CD4-positive, CD25-positive, alpha-beta regulatory T cell (primary cell): Measurements from ENCODE around the gene SLC4A7. TPM values are rescaled to one million over a fixed set of nuclear protein-coding genes. Genes with fewer than 3 reads are reported as not detected.

Experiments
- ATAC-seq, 2 donors: fragments of 150-1000 bp; cut with Tn5 transposase; one replicate each; pipeline ENCODE4 v1.10.0; 2021; ENCODE audit warnings: low read depth in 2 of 2, moderate number of reproducible peaks in 2 of 2, moderate library complexity in 1 of 2
- DNase-seq, 3 donors: peaks; one replicate each; pipeline versions ENCODE4 v3.0.0 to v3.0.0-alpha.2; 2012 to 2022; ENCODE audit warnings: mixed read lengths in 1 of 3
- H3K27ac ChIP-seq: one replicate; pipeline ENCODE4 v1.7.0; 2013; ENCODE audit warnings: mild to moderate bottlenecking, low read length; ENCODE audit not compliant: insufficient read depth, poor library complexity, severe bottlenecking
- H3K27me3 ChIP-seq: one replicate; pipeline ENCODE4 v1.7.0; 2013; ENCODE audit warnings: low read length; ENCODE audit not compliant: control insufficient read depth, insufficient read depth
- H3K36me3 ChIP-seq: one replicate; pipeline ENCODE4 v1.7.0; 2013; ENCODE audit warnings: mild to moderate bottlenecking, low read length, moderate library complexity; ENCODE audit not compliant: control insufficient read depth, insufficient read depth
- H3K4me1 ChIP-seq: 2 replicates; pipeline ENCODE4 v1.7.0; 2013; ENCODE audit warnings: mild to moderate bottlenecking, low read length; ENCODE audit not compliant: insufficient read depth, control insufficient read depth, poor library complexity, severe bottlenecking
- H3K4me3 ChIP-seq: one replicate; pipeline ENCODE4 v1.7.0; 2013; ENCODE audit warnings: low read depth, mild to moderate bottlenecking, low read length, moderate library complexity
- H3K9me3 ChIP-seq, 2 experiments: 1 replicate in 1 of 2; 2 replicates in 1 of 2; pipeline ENCODE4 v1.7.0; 2013; ENCODE audit warnings: low read length in 2 of 2, mild to moderate bottlenecking in 1 of 2, moderate library complexity in 1 of 2; ENCODE audit not compliant: control insufficient read depth in 2 of 2
- H3K27ac Mint-ChIP-seq, 3 donors: one replicate each; pipeline ENCODE4 v1.8.0; 2020 to 2022; ENCODE audit warnings: mild to moderate bottlenecking in 3 of 3, mixed read lengths in 3 of 3, moderate library complexity in 2 of 3
- H3K27me3 Mint-ChIP-seq: one replicate; pipeline ENCODE4 v1.8.0; 2022; ENCODE audit warnings: mild to moderate bottlenecking, mixed read lengths
- H3K36me3 Mint-ChIP-seq: one replicate; pipeline ENCODE4 v1.8.0; 2020; ENCODE audit warnings: mixed read lengths
- H3K4me1 Mint-ChIP-seq, 4 donors: one replicate each; pipeline ENCODE4 v1.8.0; 2020 to 2022; ENCODE audit warnings: mixed read lengths in 4 of 4, mild to moderate bottlenecking in 1 of 4
- H3K4me3 Mint-ChIP-seq, 4 donors: one replicate each; pipeline ENCODE4 v1.8.0; 2020 to 2022; ENCODE audit warnings: mild to moderate bottlenecking in 4 of 4, mixed read lengths in 4 of 4, moderate library complexity in 3 of 4
- H3K9me3 Mint-ChIP-seq, 7 donors: one replicate each; pipeline ENCODE4 v1.8.0; 2020 to 2022; ENCODE audit warnings: mixed read lengths in 7 of 7, mild to moderate bottlenecking in 3 of 7, moderate library complexity in 2 of 7
- polyA plus RNA-seq, 4 donors: library from polyadenylated mRNA; unstranded; fragments of 300-500 nt; fragmentation: Illumina TruSeq; gene quantifications; one replicate each; pipeline ENCODE4 v1.2.3, GENCODE V29; 2021
- total RNA-seq: library from RNA; stranded (reverse); gene quantifications from one replicate; pipeline ENCODE4 v1.2.3, GENCODE V29; 2022

Gene SLC4A7
- total and polyA plus RNA-seq, 5 donors from 2014 or later, result 25.2 to 103 (median 28.7) TPM

- Mint-ChIP-seq H3K4me1 (peaks cover 0 to 12% (median 0%) of the 10 kb centered on the region in 4 donors), H3K27me3 (no peaks in the 10 kb centered on the region), H3K9me3 (no peaks in the 10 kb centered on the region), H3K4me3 (no peak overlapping the region), H3K36me3 (no peaks in the 10 kb centered on the region), H3K27ac (no peak overlapping the region)
- Histone ChIP-seq H3K4me3 (no peak overlapping the region), H3K9me3 (no peaks in the 10 kb centered on the region), H3K27ac (no peak overlapping the region), H3K36me3 (no peaks in the 10 kb centered on the region), H3K4me1 (peaks cover 4% of the 10 kb centered on the region), H3K27me3 (no peaks in the 10 kb centered on the region)
- DNase-seq (no peak), ATAC-seq (no peak)
Observed at GRCh38 chr3:27521179-27521871, 37.1 kb upstream of the SLC4A7 start.

DNA sequence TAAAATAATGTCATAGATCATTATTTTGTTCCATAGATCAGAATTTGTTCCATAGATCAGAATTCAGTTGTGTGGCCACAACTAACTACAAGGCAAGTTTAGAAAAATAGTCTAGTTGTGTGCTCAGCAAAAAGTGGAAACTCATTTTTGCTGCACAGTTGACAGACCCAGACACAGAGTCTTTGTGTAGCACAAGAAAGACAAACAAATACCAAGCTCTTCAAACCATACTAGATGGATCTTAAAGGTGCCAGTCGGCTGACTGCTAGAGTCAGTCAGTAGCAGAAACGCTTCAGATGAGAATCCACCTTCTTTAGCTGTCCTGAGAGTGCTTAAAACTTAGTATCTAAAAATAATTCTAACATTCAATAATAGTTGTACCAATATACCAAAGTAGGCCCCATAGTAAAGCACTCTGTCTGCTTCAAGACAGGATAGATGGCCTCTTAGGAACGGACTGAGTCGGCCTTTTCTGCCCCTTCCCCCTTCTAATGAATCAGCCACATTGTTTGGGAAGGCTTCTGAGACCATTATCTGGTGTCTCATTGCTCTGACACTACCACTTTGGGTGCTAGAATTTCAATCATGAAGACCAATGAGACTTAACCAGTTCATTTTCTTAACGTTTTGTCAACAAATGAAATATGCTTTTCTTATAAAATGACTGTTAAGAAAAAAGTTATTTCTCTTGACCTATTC is 27.7 kb upstream of the SLC4A7 start:
- Mint-ChIP-seq H3K4me1 (peaks cover 0 to 3% (median under 1%) of the 10 kb centered on the region in 4 donors), H3K27ac (no peak overlapping the region)
- no peak for ATAC-seq

DNA sequence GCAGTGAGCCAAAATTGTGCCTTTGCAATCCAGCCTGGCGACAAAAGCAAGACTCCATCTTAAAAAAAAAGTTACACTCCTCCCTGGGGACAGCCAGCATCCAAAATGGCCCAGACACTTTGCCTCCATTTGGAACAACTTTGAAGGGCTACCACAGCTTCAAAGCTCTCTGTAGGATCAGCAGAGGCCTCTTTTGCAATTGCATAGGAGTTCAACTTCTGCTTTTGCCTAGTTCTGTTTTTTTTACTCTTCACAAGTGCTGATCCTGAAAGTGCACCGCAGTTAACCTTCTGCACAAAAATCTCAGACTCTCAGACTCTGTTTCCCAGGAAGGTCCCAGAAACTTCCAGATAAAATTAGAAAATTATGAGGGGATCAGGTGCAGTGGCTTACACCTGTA is 25.2 kb upstream of the SLC4A7 start:
- ATAC-seq (no peak), DNase-seq (no peak)
- Histone ChIP-seq H3K9me3 (no peaks in the 10 kb centered on the region), H3K4me1 (no peaks in the 10 kb centered on the region), H3K36me3 (no peaks in the 10 kb centered on the region), H3K4me3 (no peak overlapping the region), H3K27me3 (no peaks in the 10 kb centered on the region), H3K27ac (no peak overlapping the region)
- Mint-ChIP-seq H3K27me3 (peaks cover 3% of the 10 kb centered on the region), H3K27ac (no peak overlapping the region), H3K4me3 (no peak overlapping the region), H3K36me3 (no peaks in the 10 kb centered on the region), H3K4me1 (peaks cover 0 to 9% (median under 1%) of the 10 kb centered on the region in 4 donors), H3K9me3 (peaks cover 0 to 1% (median 0%) of the 10 kb centered on the region in 7 donors)

More for the DNA sequence above, 27.7 kb upstream of the SLC4A7 start:
- H3K36me3 ChIP-seq, result no peaks in the 10 kb centered on the region
- no peak overlapping the region for H3K27ac ChIP-seq
- no peaks in the 10 kb centered on the region for H3K9me3 ChIP-seq
- Mint-ChIP-seq H3K4me3 (no peak overlapping the region), H3K36me3 (no peaks in the 10 kb centered on the region), H3K9me3 (peaks cover 0 to 1% (median 0%) of the 10 kb centered on the region in 7 donors), H3K27me3 (no peaks in the 10 kb centered on the region)
- H3K4me3 ChIP-seq, result no peak overlapping the region
- H3K4me1 ChIP-seq, result no peaks in the 10 kb centered on the region
- no peaks in the 10 kb centered on the region for H3K27me3 ChIP-seq
- no peak for DNase-seq

DNA sequence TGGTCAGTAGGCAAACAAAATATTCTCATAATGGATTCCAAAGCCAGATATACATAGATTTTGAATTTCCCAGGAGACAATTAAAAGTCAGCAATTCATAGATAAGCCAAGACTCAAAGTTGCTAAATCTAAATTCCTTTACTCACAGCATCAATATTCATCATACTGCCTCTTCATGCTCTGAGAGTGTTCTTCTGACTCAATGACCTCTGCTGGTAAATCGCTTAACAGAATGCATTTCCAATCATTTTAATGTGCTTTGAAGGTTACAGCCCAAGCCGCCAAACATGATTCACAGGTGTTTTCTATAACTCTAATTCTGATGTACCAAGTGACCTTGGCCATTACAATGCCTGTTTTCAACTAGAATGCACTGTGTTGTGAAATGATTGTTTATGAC is 24.2 kb upstream of the SLC4A7 start:
- Histone ChIP-seq H3K4me3 (no peak overlapping the region), H3K27me3 (no peaks in the 10 kb centered on the region), H3K36me3 (no peaks in the 10 kb centered on the region), H3K27ac (no peak overlapping the region), H3K9me3 (no peaks in the 10 kb centered on the region), H3K4me1 (no peaks in the 10 kb centered on the region)
- Mint-ChIP-seq H3K4me1 (peaks cover 0 to 9% (median under 1%) of the 10 kb centered on the region in 4 donors), H3K4me3 (no peak overlapping the region), H3K9me3 (no peaks in the 10 kb centered on the region), H3K27me3 (peaks cover 4% of the 10 kb centered on the region), H3K27ac (no peak overlapping the region), H3K36me3 (no peaks in the 10 kb centered on the region)
- ATAC-seq, result no peak
- DNase-seq, result no peak

- no peaks in the 10 kb centered on the region for H3K9me3 Mint-ChIP-seq
- no peaks in the 10 kb centered on the region for H3K36me3 Mint-ChIP-seq
- Histone ChIP-seq H3K4me3 (no peak overlapping the region), H3K27me3 (no peaks in the 10 kb centered on the region), H3K27ac (no peak overlapping the region), H3K4me1 (no peaks in the 10 kb centered on the region), H3K9me3 (no peaks in the 10 kb centered on the region), H3K36me3 (no peaks in the 10 kb centered on the region)
- no peak overlapping the region for H3K4me3 Mint-ChIP-seq
- ATAC-seq (no peak), DNase-seq (no peak)
- H3K27ac Mint-ChIP-seq, result no peak overlapping the region
- peaks cover 0 to 9% (median under 1%) of the 10 kb centered on the region in 4 donors for H3K4me1 Mint-ChIP-seq
- peaks cover 4% of the 10 kb centered on the region for H3K27me3 Mint-ChIP-seq
Observed at GRCh38 chr3:27507515-27508266, 23.5 kb upstream of the SLC4A7 start.

GRCh38 chr3:27507111-27507510 is 22.9 kb upstream of the SLC4A7 start:
- Histone ChIP-seq H3K9me3 (no peaks in the 10 kb centered on the region), H3K4me3 (no peak overlapping the region), H3K4me1 (no peaks in the 10 kb centered on the region), H3K36me3 (no peaks in the 10 kb centered on the region), H3K27me3 (no peaks in the 10 kb centered on the region), H3K27ac (no peak overlapping the region)
- DNase-seq (no peak), ATAC-seq (no peak)
- no peaks in the 10 kb centered on the region for H3K36me3 Mint-ChIP-seq
- peaks cover 0 to 9% (median under 1%) of the 10 kb centered on the region in 4 donors for H3K4me1 Mint-ChIP-seq
- H3K9me3 Mint-ChIP-seq, result no peaks in the 10 kb centered on the region
- no peak overlapping the region for H3K4me3 Mint-ChIP-seq
- no peak overlapping the region for H3K27ac Mint-ChIP-seq
- peaks cover 4% of the 10 kb centered on the region for H3K27me3 Mint-ChIP-seq

- H3K4me3 ChIP-seq, result no peak overlapping the region
- DNase-seq (no peak), ATAC-seq (no peak)
- no peaks in the 10 kb centered on the region for H3K4me1 ChIP-seq
- H3K9me3 ChIP-seq, result no peaks in the 10 kb centered on the region
- no peak overlapping the region for H3K27ac Mint-ChIP-seq
- no peaks in the 10 kb centered on the region for H3K36me3 ChIP-seq
- no peaks in the 10 kb centered on the region for H3K27me3 ChIP-seq
- H3K4me1 Mint-ChIP-seq, result peaks cover 0 to 9% (median under 1%) of the 10 kb centered on the region in 4 donors
- no peak overlapping the region for H3K4me3 Mint-ChIP-seq
- H3K27ac ChIP-seq, result no peak overlapping the region
- H3K36me3 Mint-ChIP-seq, result no peaks in the 10 kb centered on the region
- H3K9me3 Mint-ChIP-seq, result no peaks in the 10 kb centered on the region
- peaks cover 4% of the 10 kb centered on the region for H3K27me3 Mint-ChIP-seq
Observed at GRCh38 chr3:27504749-27505148, 20.6 kb upstream of the SLC4A7 start.
